ENCODE results near the gene SLC25A24.

- TF ChIP-seq CTCF (IDR thresholded peaks at IDR 0.05 in 2 of 3, conservative IDR thresholded peaks at IDR 0.05 in 1 of 3; ENCODE audit: borderline replicate concordance in 1 of 3, insufficient read depth in 1 of 3, low read depth in 2 of 3, low read length in 2 of 3) (no peak), JUND (IDR thresholded peaks at IDR 0.05) (no peak), SRF (IDR thresholded peaks at IDR 0.05; ENCODE audit: low read depth) (no peak), EZH2 (IDR thresholded peaks at IDR 0.05) (no peak), SP1 (IDR thresholded peaks at IDR 0.05; ENCODE audit: low read depth) (no peak), TCF7L2 (IDR thresholded peaks at IDR 0.05; ENCODE audit: borderline replicate concordance, extremely low read depth, insufficient read depth, insufficient read length) (no peak), POLR2AphosphoS5 (IDR thresholded peaks at IDR 0.05; ENCODE audit: low read depth, low read length) (no peak), FOSL1 (IDR thresholded peaks at IDR 0.05; ENCODE audit: low read depth) (no peak), ELF1 (IDR thresholded peaks at IDR 0.05; ENCODE audit: borderline replicate concordance, low read depth) (no peak), CEBPB (IDR thresholded peaks at IDR 0.05; ENCODE audit: low read depth) (no peak)
Measured at GRCh38 chr1:108142773-108143394, 57.3 kb downstream of the SLC25A24 start.
